GM12801 (cell line): ENCODE data around the gene AGBL1.

Source experiments
- TF ChIP-seq, protein P1 (sequence below): IDR thresholded peaks from one replicate; pipeline ENCODE4 v1.5.1; 2011; ENCODE audit warnings: control low read depth; ENCODE audit not compliant: insufficient read length; ENCODE audit errors: extremely low read depth

The AGBL1 gene

DNA sequence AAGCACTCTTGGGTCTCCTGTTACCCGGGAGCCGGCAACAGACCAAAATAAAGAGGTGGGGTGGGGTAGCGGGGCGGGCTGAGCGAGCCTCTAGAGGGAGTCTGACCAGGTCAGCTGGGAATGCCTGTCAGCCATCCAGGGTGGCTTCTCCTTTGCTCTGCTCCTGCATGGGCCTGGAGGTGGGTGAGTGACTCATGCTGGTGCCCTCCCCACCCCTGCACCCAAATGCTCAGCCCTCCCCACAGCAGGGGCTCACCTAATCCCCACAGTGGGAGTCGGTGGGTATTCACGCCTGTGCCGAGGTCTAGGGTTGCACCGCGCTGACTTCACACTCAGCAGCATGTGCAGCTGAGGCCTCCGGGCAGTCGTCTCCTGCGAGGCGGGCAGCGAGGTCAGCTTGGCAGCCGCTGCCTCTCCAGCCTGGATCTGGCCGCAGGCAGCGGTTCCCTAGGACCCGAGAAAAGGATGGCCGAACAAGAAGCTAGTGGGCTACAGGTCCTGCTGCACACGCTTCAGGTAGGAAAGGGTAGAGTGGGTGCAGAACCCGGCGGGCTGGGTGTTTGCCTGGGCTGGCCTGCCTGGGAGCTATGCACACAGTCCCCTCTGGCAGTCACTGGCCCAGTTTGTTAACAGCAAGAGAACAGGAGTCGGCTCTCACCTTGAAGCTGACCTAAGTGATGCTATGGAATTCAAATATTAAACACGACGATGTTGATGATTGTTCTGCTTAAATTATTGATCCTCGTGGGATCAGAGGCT lies at the start of gene AGBL1:
TSS of gene AGBL1 (plus strand) at position 364 of the 759 bp plus-strand sequence.
- TF ChIP-seq, protein P1, sequence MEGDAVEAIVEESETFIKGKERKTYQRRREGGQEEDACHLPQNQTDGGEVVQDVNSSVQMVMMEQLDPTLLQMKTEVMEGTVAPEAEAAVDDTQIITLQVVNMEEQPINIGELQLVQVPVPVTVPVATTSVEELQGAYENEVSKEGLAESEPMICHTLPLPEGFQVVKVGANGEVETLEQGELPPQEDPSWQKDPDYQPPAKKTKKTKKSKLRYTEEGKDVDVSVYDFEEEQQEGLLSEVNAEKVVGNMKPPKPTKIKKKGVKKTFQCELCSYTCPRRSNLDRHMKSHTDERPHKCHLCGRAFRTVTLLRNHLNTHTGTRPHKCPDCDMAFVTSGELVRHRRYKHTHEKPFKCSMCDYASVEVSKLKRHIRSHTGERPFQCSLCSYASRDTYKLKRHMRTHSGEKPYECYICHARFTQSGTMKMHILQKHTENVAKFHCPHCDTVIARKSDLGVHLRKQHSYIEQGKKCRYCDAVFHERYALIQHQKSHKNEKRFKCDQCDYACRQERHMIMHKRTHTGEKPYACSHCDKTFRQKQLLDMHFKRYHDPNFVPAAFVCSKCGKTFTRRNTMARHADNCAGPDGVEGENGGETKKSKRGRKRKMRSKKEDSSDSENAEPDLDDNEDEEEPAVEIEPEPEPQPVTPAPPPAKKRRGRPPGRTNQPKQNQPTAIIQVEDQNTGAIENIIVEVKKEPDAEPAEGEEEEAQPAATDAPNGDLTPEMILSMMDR: no peak

DNA sequence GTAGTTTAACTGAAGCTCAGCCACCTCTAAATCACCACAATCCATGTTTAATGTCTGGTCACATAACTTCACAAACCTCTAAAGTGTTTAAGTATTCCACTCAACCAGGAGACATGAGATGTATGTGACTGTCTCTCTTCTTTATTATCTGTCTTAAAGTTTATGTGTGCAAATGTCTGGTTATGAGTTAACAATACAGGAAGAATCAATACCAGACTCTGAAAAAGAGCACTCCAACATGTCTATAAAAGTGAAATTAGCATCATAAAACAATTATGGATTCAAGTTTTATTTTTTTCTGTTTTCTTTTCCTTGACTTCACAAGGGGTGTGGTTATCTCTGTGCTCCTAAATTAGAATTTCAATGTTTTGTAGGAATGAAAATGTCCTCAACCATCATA lies 44.8 kb upstream of the AGBL1 start:
- TF ChIP-seq, protein P1: no peak

DNA sequence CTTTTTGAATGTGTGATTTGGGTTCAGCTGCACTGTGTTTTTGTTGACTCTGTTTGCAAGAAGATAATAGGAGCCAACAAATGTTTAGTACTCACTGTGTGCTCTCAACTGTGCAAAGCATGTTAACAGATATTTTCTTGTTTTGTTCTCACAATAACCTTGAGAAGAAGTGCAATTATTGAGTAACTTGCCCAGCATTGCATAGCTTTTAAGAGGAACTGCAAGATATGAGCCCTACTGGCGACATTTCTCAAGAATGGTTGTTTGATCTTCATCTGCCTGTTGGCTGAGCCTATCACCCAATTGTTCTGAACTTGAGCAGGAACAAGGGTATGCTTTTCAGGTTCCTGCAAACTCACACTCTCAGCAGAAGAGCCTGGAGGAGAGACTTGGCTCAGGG lies 43.4 kb upstream of the AGBL1 start:
- TF ChIP-seq, protein P1: no peak

DNA sequence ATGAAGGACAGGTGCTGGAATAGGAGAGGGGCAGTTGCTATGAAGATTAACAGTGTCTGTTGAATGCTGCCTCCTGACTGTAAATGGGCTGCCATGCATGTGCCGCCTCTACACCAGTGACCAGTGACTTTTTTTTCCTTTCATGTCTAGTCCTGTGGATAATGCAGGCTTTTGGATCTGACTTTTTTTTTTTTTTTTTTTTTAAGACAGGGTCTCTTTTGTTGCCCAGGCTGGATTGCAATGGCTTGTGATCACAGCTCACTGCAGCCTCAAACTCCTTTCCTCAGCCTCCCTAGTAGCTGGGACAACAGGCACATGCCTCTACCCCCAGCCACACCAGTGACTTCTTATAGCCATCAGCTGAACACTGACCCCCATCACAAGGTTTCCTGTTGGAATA lies 41.2 kb upstream of the AGBL1 start:
- TF ChIP-seq, protein P1: no peak

DNA sequence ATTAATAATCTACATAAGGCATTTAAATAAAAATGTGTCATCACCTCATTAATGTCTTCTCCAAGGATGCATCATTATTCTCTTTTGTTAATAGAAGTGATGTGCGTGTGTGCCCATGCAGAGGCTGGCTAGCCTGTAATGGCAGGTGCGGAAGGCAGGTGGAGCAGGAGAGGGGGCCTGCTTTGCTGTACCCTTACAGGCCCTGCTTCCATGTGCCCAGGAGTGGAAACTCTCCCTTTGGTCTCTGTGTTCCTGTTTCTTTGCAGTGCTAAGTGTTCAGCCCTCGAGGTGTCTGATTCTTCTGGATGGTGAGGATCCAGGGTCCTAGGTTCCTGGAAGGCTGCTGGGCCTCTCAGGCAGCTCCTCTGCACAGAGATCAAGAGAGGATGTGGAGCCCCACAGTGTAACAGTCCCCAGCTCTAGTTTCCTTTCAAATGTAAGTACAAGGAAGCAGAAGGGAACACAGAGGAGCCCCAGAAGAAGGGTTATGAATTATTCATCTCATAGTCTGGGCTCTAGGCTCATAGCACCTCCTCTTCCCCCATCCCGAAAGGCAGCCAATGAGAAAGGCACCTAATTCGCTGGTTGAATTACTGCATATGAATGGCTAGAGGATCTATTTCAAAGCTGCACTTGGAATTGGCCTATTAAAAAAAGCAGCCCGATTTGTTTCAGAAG lies 39.2 kb upstream of the AGBL1 start:
- TF ChIP-seq, protein P1: no peak

DNA sequence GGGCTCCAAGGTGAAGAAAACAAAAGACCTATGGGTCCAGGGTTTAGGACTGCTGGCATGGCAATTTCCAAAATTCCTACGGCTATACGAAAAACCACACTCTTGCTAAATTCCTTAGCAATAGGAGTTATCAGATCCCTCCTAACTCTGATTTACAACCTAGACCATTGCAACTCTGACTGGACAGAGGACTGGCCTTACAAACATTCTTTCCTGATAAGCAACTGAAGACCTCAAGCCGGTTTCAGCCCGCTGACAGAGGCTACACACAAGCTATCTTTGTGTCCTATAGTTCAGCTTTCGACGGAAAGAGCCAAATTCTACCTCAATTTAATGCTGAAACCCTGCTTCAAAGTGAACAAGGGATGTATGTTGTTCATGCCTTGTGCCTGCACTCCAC lies 38.3 kb upstream of the AGBL1 start:
- TF ChIP-seq, protein P1: no peak

DNA sequence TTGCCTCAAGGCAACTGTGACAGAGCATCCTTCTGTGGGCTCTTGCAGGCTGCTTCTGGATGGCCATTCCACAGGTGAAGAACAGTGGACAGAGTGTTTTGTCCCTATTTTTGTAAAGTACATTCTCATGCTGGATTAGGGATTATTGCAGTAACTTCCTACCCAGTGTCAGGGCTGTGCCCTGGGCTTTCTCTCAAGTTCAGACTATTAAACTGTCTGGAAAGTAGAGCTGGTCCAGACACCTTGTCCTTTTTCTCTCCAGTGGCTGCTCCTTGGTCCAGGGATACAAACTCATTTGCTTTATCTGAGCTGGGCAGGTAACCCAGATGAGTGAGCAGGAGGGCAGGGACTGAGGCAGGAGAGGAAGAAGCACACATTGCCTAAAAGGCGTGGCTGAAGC lies 37.4 kb upstream of the AGBL1 start:
- TF ChIP-seq, protein P1: no peak
